ENCODE measurements around the gene LRP10. TPM values are rescaled to one million over a fixed set of nuclear protein-coding genes. Genes with fewer than 3 reads are reported as not detected.

Gene LRP10
- total and polyA plus RNA-seq, 2 of the 4 experiments (the other 2 are of a cell fraction), result 25.1 to 118 TPM

- no peak overlapping the region for H3K4me2 ChIP-seq (ENCODE audit: low read depth, low read length)
- ChIA-PET CTCF (interaction anchor here (0.6 kb wide), 1 partner anchor 254 kb away, joined by 3 read pairs; no protein-coding TSS in a partner anchor), POLR2A (ENCODE audit: unreplicated experiment) (no interaction called here)
- no peak overlapping the region for H2BK15ac ChIP-seq (ENCODE audit: low read depth, low read length)
- peaks cover 45% of the 10 kb centered on the region for H3K36me3 ChIP-seq (ENCODE audit: control insufficient read depth, insufficient read depth, low read length)
- H4K5ac ChIP-seq (ENCODE audit: low read depth, low read length), result no peak overlapping the region
- H3K4ac ChIP-seq (ENCODE audit: low read depth, low read length), result no peak overlapping the region
- H2BK5ac ChIP-seq (ENCODE audit: low read depth, low read length, poor library complexity, severe bottlenecking), result no peak overlapping the region
- no peaks in the 10 kb centered on the region for H3K27me3 ChIP-seq (ENCODE audit: control insufficient read depth, insufficient read depth, low read length)
- no peak overlapping the region for H4K91ac ChIP-seq (ENCODE audit: insufficient read depth, low read depth, low read length)
- dilution Hi-C loops (cut with HindIII; ENCODE audit: low sequenced_read_pairs, unreplicated experiment), result no loop called here
- no peak overlapping the region for H3K9ac ChIP-seq (ENCODE audit: low read depth, low read length)
- no peaks in the 10 kb centered on the region for H3K9me3 ChIP-seq (ENCODE audit: control insufficient read depth, insufficient read depth, low read length)
- TF ChIP-seq MAFK (IDR thresholded peaks at IDR 0.05; ENCODE audit: low read depth, low read length), result no peak
- no peak for TF ChIP-seq USF2 (IDR thresholded peaks at IDR 0.05; ENCODE audit: low read depth, low read length)
- no peak for TF ChIP-seq MXI1 (IDR thresholded peaks at IDR 0.05; ENCODE audit: borderline replicate concordance, low read depth, low read length)
- TF ChIP-seq CEBPB (IDR thresholded peaks at IDR 0.05; ENCODE audit: low read depth, low read length), result no peak
- no peak for TF ChIP-seq RFX5 (IDR thresholded peaks at IDR 0.05; ENCODE audit: low read depth, low read length)
- no peak for TF ChIP-seq MAZ (IDR thresholded peaks at IDR 0.05; ENCODE audit: borderline replicate concordance, low read depth, low read length)
- TF ChIP-seq FOS (IDR thresholded peaks at IDR 0.05; ENCODE audit: low read depth, low read length), result no peak
- TF ChIP-seq RAD21 (IDR thresholded peaks at IDR 0.05; ENCODE audit: low read length), result no peak
- TF ChIP-seq NFE2L2 (IDR thresholded peaks at IDR 0.05; ENCODE audit: low read depth, low read length), result no peak
- no peak for TF ChIP-seq POLR2A (IDR thresholded peaks at IDR 0.05; ENCODE audit: low read depth, low read length)
- no peak for TF ChIP-seq SMC3 (IDR thresholded peaks at IDR 0.05; ENCODE audit: low read depth, low read length)
- TF ChIP-seq, protein P1, sequence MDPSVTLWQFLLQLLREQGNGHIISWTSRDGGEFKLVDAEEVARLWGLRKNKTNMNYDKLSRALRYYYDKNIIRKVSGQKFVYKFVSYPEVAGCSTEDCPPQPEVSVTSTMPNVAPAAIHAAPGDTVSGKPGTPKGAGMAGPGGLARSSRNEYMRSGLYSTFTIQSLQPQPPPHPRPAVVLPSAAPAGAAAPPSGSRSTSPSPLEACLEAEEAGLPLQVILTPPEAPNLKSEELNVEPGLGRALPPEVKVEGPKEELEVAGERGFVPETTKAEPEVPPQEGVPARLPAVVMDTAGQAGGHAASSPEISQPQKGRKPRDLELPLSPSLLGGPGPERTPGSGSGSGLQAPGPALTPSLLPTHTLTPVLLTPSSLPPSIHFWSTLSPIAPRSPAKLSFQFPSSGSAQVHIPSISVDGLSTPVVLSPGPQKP (IDR thresholded peaks at IDR 0.05; ENCODE audit: borderline replicate concordance, low read depth, low read length), result no peak
- TF ChIP-seq RCOR1 (IDR thresholded peaks at IDR 0.05; ENCODE audit: insufficient replicate concordance, low read length), result no peak
- TF ChIP-seq, protein P2, sequence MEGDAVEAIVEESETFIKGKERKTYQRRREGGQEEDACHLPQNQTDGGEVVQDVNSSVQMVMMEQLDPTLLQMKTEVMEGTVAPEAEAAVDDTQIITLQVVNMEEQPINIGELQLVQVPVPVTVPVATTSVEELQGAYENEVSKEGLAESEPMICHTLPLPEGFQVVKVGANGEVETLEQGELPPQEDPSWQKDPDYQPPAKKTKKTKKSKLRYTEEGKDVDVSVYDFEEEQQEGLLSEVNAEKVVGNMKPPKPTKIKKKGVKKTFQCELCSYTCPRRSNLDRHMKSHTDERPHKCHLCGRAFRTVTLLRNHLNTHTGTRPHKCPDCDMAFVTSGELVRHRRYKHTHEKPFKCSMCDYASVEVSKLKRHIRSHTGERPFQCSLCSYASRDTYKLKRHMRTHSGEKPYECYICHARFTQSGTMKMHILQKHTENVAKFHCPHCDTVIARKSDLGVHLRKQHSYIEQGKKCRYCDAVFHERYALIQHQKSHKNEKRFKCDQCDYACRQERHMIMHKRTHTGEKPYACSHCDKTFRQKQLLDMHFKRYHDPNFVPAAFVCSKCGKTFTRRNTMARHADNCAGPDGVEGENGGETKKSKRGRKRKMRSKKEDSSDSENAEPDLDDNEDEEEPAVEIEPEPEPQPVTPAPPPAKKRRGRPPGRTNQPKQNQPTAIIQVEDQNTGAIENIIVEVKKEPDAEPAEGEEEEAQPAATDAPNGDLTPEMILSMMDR (conservative IDR thresholded peaks at IDR 0.05; ENCODE audit: low read depth, low read length), result no peak
- no peak for TF ChIP-seq CHD1 (IDR thresholded peaks at IDR 0.05; ENCODE audit: low read depth, low read length)
- no peak for TF ChIP-seq BHLHE40 (IDR thresholded peaks at IDR 0.05; ENCODE audit: low read depth, low read length)
- no peak overlapping the region for H2BK20ac ChIP-seq (ENCODE audit: low read depth, low read length)
- intact Hi-C loops (cut with micrococcal nuclease), result no loop called here
- H2AK5ac ChIP-seq (ENCODE audit: low read depth, low read length), result no peak overlapping the region
- no peak overlapping the region for H3K56ac ChIP-seq (ENCODE audit: extremely low read depth, insufficient read depth, low read length)
- in situ Hi-C loops (cut with MboI; ENCODE audit: low sequenced_read_pairs), result no loop called here
- H2AK9ac ChIP-seq (replicated peaks; ENCODE audit: low read depth, low read length, poor library complexity), result no peak overlapping the region
- peaks cover 10 to 27% of the 10 kb centered on the region in 2 experiments for H3K79me1 ChIP-seq (ENCODE audit: low read depth in 1 of 2, low read length in 2 of 2)
- H2BK120ac ChIP-seq (ENCODE audit: low read depth, low read length), result no peak overlapping the region
- H3K18ac ChIP-seq (ENCODE audit: low read depth, low read length), result no peak overlapping the region
- no peak overlapping the region for H3K27ac ChIP-seq (ENCODE audit: insufficient read depth, low read length)
- H3K4me1 ChIP-seq (ENCODE audit: control insufficient read depth, insufficient read depth, low read length), result no peaks in the 10 kb centered on the region
- 0 out of 2 replicates have a peak, but pooled peaks cover 3% of the 10 kb centered on the region for H3K9me1 ChIP-seq (ENCODE audit: insufficient read depth, low read length)
- H3K4me3 ChIP-seq (ENCODE audit: insufficient read depth, low read depth, low read length), result no peak overlapping the region
- no TSS peak for BruUV-seq (replicated peaks)
- H3K23ac ChIP-seq (ENCODE audit: low read depth, low read length), result no peak overlapping the region
- WGBS, 2 experiments (ENCODE audit: extremely low coverage in 2 of 2, insufficient read length in 1 of 2), result no CpG with 5 or more reads among the region's 3 CpGs
- ATAC-seq (ENCODE audit: low read depth) (no peak), DNase-seq (no peak)
- no peak overlapping the region for H2AFZ ChIP-seq (replicated peaks; ENCODE audit: low read length, poor library complexity)
- no peaks in the 10 kb centered on the region for H4K20me1 ChIP-seq (ENCODE audit: insufficient read depth, low read length)
- H4K8ac ChIP-seq (ENCODE audit: low read depth in 2 of 2, low read length in 2 of 2), result no peak overlapping the region
- H3K14ac ChIP-seq (replicated peaks; ENCODE audit: low read depth, low read length), result no peak overlapping the region
Observed at GRCh38 chr14:22907429-22907828, 35.9 kb downstream of the LRP10 start.
